ENCODE results near the gene KLHL17.

Gene KLHL17

GRCh38 chr1:960363-961131 lies at the start of gene KLHL17:
KLHL17 (plus strand) TSS chr1:960584; CDS start chr1:960694, 110 bp downstream.
- no peaks in the 10 kb centered on the region for H3K36me3 ChIP-seq (ENCODE audit: control insufficient read depth, insufficient read depth, low read length)
- H3K4me2 ChIP-seq (ENCODE audit: low read length), result peak within 1 kb of the TSS; percentile 99
- H3K79me2 ChIP-seq, result no peaks in the 10 kb centered on the region
- no peak within 1 kb of the TSS for H3K27ac ChIP-seq
- no peaks in the 10 kb centered on the region for H3K27me3 ChIP-seq (ENCODE audit: control insufficient read depth, insufficient read depth, low read length)
- no peak within 1 kb of the TSS for H3K9ac ChIP-seq
- H3K4me1 ChIP-seq, result no peaks in the 10 kb centered on the region
- H3K4me3 ChIP-seq (ENCODE audit: low read depth, low read length), result peak within 1 kb of the TSS; percentile 37
- TF ChIP-seq CTCF (IDR thresholded peaks at IDR 0.05), result no peak
- H2AFZ ChIP-seq, result peak within 1 kb of the TSS; percentile 56
- H3K9me3 ChIP-seq (ENCODE audit: control insufficient read depth, low read length), result no peaks in the 10 kb centered on the region

- Histone ChIP-seq H2AFZ (no peak overlapping the region), H3K27me3 (ENCODE audit: control insufficient read depth, insufficient read depth, low read length) (no peaks in the 10 kb centered on the region), H3K27ac (no peak overlapping the region), H3K4me2 (ENCODE audit: low read length) (no peak overlapping the region), H3K4me1 (no peaks in the 10 kb centered on the region), H3K4me3 (ENCODE audit: low read depth, low read length) (no peak overlapping the region), H3K79me2 (no peaks in the 10 kb centered on the region), H3K36me3 (ENCODE audit: control insufficient read depth, insufficient read depth, low read length) (no peaks in the 10 kb centered on the region), H3K9ac (no peak overlapping the region), H3K9me3 (ENCODE audit: control insufficient read depth, low read length) (no peaks in the 10 kb centered on the region)
- no peak for TF ChIP-seq CTCF (IDR thresholded peaks at IDR 0.05)
Measured at GRCh38 chr1:910881-911721, 49.3 kb upstream of the KLHL17 start.

DNA sequence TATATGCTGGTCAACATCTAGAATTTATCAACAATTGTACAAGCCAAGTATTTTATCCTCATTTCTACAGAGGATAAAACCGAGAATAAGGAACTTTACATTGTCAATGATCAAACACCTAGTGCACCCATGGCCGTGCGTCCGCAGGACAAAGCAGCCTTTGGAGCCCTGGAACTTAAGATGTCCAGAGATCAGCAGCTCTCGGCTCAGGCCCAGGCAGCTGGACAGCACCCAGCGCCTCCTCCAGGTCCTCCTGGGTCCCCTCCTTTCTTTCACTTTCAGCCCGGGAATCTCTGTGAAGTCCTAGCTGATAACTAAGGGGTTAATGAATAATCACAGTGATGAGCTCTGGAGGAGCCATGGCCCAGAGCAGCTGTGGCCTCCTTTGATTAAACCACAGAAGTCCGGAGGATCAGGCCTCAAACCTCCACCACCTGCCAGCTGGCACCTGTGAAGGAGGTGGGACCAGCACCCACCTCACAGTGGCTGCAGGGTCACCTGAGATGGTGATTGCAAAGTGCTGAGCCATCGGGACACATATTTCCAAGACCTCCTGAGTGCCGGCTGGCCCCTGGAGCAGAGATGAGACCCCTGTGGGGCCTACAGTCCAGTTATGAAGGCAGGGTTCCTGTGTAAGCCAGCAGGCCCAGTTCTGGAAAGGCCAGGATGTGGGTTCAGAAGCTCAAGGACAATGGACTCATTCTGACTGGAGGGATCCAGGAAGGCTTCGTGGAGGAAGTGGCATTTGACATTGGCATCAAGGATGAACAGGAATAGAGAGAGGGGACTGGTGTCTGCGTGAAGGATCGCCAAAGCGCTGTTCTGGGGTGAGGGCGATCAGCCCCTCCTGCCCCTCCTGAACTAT lies 48.3 kb upstream of the KLHL17 start:
- Histone ChIP-seq H3K36me3 (ENCODE audit: control insufficient read depth, insufficient read depth, low read length) (no peaks in the 10 kb centered on the region), H3K4me2 (ENCODE audit: low read length) (no peak overlapping the region), H3K27ac (no peak overlapping the region), H3K9ac (no peak overlapping the region), H2AFZ (no peak overlapping the region), H3K27me3 (ENCODE audit: control insufficient read depth, insufficient read depth, low read length) (no peaks in the 10 kb centered on the region), H3K4me3 (ENCODE audit: low read depth, low read length) (no peak overlapping the region), H3K9me3 (ENCODE audit: control insufficient read depth, low read length) (no peaks in the 10 kb centered on the region), H3K4me1 (peaks cover 3% of the 10 kb centered on the region), H3K79me2 (no peaks in the 10 kb centered on the region)
- TF ChIP-seq CTCF (IDR thresholded peaks at IDR 0.05), result no peak

DNA sequence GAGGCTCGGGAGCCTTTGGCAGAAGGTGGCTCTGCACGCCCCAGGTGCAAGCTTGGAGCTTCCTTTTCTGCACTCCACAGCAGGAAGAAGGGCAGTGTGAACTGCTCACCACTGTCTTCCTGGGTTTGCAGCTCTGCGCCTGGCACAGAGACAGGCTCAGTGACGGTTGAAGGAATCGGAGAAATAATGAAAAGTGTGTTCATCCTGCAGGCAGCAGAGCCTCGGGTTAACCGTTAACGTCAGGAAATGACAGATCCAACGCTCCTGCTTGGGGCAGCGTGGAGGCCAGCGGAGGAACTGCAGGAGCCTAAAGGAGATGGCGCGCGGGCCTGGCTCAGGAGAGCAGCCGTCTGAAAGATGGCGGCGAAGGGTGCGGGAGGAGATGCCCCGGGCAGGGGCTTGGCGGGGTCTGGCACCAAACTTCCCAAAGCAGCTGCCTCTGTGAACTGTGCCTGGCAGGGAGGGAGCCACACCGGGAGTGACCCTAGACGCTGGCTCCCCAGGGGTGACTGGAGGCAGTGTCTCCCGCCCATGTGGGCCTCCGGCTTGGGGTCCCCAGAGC lies 47.6 kb upstream of the KLHL17 start:
- no peak overlapping the region for H3K4me2 ChIP-seq (ENCODE audit: low read length)

More for the DNA sequence above, 47.6 kb upstream of the KLHL17 start:
- no peak overlapping the region for H2AFZ ChIP-seq
- H3K4me1 ChIP-seq, result peaks cover 7% of the 10 kb centered on the region
- no peak for TF ChIP-seq CTCF (IDR thresholded peaks at IDR 0.05)
- no peak overlapping the region for H3K27ac ChIP-seq
- no peaks in the 10 kb centered on the region for H3K9me3 ChIP-seq (ENCODE audit: control insufficient read depth, low read length)
- H3K9ac ChIP-seq, result no peak overlapping the region
- no peak overlapping the region for H3K4me3 ChIP-seq (ENCODE audit: low read depth, low read length)
- H3K27me3 ChIP-seq (ENCODE audit: control insufficient read depth, insufficient read depth, low read length), result no peaks in the 10 kb centered on the region
- no peaks in the 10 kb centered on the region for H3K79me2 ChIP-seq
- H3K36me3 ChIP-seq (ENCODE audit: control insufficient read depth, insufficient read depth, low read length), result no peaks in the 10 kb centered on the region

Measured in parathyroid adenoma (tissue), 2 donors.